Stimulated activated CD4-positive, alpha-beta T cell treated with anti-CD3 and anti-CD28 coated beads, Interleukin-12 subunit alpha, Interleukin-12 subunit beta, amount 100 ng/mL, for 24 hours (primary cell): ENCODE data around the gene TRPC5OS.

Experiments used
- DNase-seq, 2 experiments: peaks; one replicate each; pipeline ENCODE4 v3.0.0-alpha.2; 2020; ENCODE audit warnings: low read depth in 2 of 2

The TRPC5OS gene

GRCh38 chrX:111875881-111876280 lies at the start of gene TRPC5OS:
Gene TRPC5OS, plus strand, starts transcription at chrX:111876181. Its CDS starts 25,669 bp downstream, at chrX:111901850.
- DNase-seq: no peak

GRCh38 chrX:111829345-111829744 lies 46.6 kb upstream of the TRPC5OS start:
- no peak for DNase-seq

- DNase-seq: no peak
These were observed 45.4 kb upstream of the TRPC5OS start for GRCh38 chrX:111830571-111830970.

- DNase-seq: no peak
These were observed 44.6 kb upstream of the TRPC5OS start for GRCh38 chrX:111831343-111831742.

- DNase-seq: no peak
These were observed 38.8 kb upstream of the TRPC5OS start for GRCh38 chrX:111837197-111837596.

- no peak for DNase-seq
These were observed 28.4 kb upstream of the TRPC5OS start for GRCh38 chrX:111847491-111848133.

- DNase-seq: no peak
These were observed 27.4 kb upstream of the TRPC5OS start for GRCh38 chrX:111848541-111848940.

- no peak for DNase-seq
These were observed 25.0 kb upstream of the TRPC5OS start for GRCh38 chrX:111850975-111851374.

- DNase-seq: no peak
These were observed 21.2 kb upstream of the TRPC5OS start for GRCh38 chrX:111854556-111855490.

- DNase-seq: no peak
These were observed 18.4 kb upstream of the TRPC5OS start for GRCh38 chrX:111857534-111858060.

- DNase-seq: no peak
These were observed 14.4 kb upstream of the TRPC5OS start for GRCh38 chrX:111861605-111862004.

GRCh38 chrX:111867236-111867635 lies 8.7 kb upstream of the TRPC5OS start:
- DNase-seq: no peak

GRCh38 chrX:111868726-111869638 lies 7.0 kb upstream of the TRPC5OS start:
- no peak for DNase-seq

- no peak for DNase-seq
These were observed 6.3 kb upstream of the TRPC5OS start for GRCh38 chrX:111869639-111870034.

GRCh38 chrX:111874241-111874640 lies 1.7 kb upstream of the TRPC5OS start:
- DNase-seq: no peak

GRCh38 chrX:111876646-111877045 lies 665 bp downstream of the TRPC5OS start:
- DNase-seq: no peak

- no peak for DNase-seq
These were observed 1.7 kb downstream of the TRPC5OS start for GRCh38 chrX:111877681-111878080.

GRCh38 chrX:111880735-111881134 lies 4.8 kb downstream of the TRPC5OS start:
- no peak for DNase-seq

GRCh38 chrX:111881715-111882114 lies 5.7 kb downstream of the TRPC5OS start:
- no peak for DNase-seq

- no peak for DNase-seq
These were observed 10.7 kb downstream of the TRPC5OS start for GRCh38 chrX:111886678-111887077.

- no peak for DNase-seq
These were observed 12.6 kb downstream of the TRPC5OS start for GRCh38 chrX:111888600-111888999.

GRCh38 chrX:111892375-111892774 lies 16.4 kb downstream of the TRPC5OS start:
- no peak for DNase-seq
